Lower lobe of right lung (tissue), 2 donors: ENCODE data around the gene CLRN2. TPM values are rescaled to one million over a fixed set of nuclear protein-coding genes. Genes with fewer than 3 reads are reported as not detected.

ENCODE experiments used
- ATAC-seq, 2 donors: fragments of 200-7000 bp; cut with Tn5 transposase; one replicate each; pipeline ENCODE4 v1.9.1; 2020 to 2022; ENCODE audit warnings: mild to moderate bottlenecking in 2 of 2, moderate library complexity in 2 of 2
- DNase-seq: peaks from one replicate; pipeline ENCODE4 v3.0.0-alpha.2; 2020
- H3K27ac ChIP-seq: fragments of 200-600 bp; one replicate; pipeline ENCODE4 v1.8.0; 2022
- H3K27me3 ChIP-seq: fragments of 200-600 bp; one replicate; pipeline ENCODE4 v1.8.0; 2022; ENCODE audit warnings: low read depth
- H3K36me3 ChIP-seq: fragments of 200-600 bp; one replicate; pipeline ENCODE4 v1.8.0; 2022; ENCODE audit warnings: mild to moderate bottlenecking
- H3K4me1 ChIP-seq: fragments of 200-600 bp; one replicate; pipeline ENCODE4 v1.8.0; 2022
- H3K4me3 ChIP-seq: fragments of 200-600 bp; one replicate; pipeline ENCODE4 v1.8.0; 2022; ENCODE audit warnings: mild to moderate bottlenecking
- H3K9me3 ChIP-seq: fragments of 200-600 bp; one replicate; pipeline ENCODE4 v1.8.0; 2022
- intact Hi-C: fragments of 100-400 bp; cut with DNase I; formaldehyde crosslinking; loops from one replicate; pipeline ENCODE4 v1.11.0; 2022
- total RNA-seq: library from RNA; stranded (reverse); fragmentation: NEBNext Ultra II Directional; extraction: Animal tissue kit (Norgen Biotek cat#: 25700); gene quantifications from one replicate; pipeline ENCODE4 v1.2.1, GENCODE V29; 2021
- TF ChIP-seq, protein P1 (sequence below): fragments of 200-600 bp; IDR thresholded peaks from one replicate; pipeline ENCODE4 v1.8.0; 2022; ENCODE audit warnings: antibody characterized with exemption, mild to moderate bottlenecking
- donor health status: DM: no; HTN: yes; CAD: no; lungs with severe emphysema.

CLRN2 gene
- total RNA-seq, 1 donor from 2014 or later = not detected

- DNase-seq (no peak), ATAC-seq (no peak)
- intact Hi-C loops = no loop called here
- no peak overlapping the region for H3K4me3 ChIP-seq
- no peak overlapping the region for H3K27ac ChIP-seq
- TF ChIP-seq, protein P1, sequence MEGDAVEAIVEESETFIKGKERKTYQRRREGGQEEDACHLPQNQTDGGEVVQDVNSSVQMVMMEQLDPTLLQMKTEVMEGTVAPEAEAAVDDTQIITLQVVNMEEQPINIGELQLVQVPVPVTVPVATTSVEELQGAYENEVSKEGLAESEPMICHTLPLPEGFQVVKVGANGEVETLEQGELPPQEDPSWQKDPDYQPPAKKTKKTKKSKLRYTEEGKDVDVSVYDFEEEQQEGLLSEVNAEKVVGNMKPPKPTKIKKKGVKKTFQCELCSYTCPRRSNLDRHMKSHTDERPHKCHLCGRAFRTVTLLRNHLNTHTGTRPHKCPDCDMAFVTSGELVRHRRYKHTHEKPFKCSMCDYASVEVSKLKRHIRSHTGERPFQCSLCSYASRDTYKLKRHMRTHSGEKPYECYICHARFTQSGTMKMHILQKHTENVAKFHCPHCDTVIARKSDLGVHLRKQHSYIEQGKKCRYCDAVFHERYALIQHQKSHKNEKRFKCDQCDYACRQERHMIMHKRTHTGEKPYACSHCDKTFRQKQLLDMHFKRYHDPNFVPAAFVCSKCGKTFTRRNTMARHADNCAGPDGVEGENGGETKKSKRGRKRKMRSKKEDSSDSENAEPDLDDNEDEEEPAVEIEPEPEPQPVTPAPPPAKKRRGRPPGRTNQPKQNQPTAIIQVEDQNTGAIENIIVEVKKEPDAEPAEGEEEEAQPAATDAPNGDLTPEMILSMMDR = no peak
- no peaks in the 10 kb centered on the region for H3K9me3 ChIP-seq
- H3K27me3 ChIP-seq = no peaks in the 10 kb centered on the region
- no peaks in the 10 kb centered on the region for H3K4me1 ChIP-seq
- H3K36me3 ChIP-seq = peaks cover 91% of the 10 kb centered on the region
These were observed 10.9 kb upstream of the CLRN2 start for GRCh38 chr4:17504081-17504480.

DNA sequence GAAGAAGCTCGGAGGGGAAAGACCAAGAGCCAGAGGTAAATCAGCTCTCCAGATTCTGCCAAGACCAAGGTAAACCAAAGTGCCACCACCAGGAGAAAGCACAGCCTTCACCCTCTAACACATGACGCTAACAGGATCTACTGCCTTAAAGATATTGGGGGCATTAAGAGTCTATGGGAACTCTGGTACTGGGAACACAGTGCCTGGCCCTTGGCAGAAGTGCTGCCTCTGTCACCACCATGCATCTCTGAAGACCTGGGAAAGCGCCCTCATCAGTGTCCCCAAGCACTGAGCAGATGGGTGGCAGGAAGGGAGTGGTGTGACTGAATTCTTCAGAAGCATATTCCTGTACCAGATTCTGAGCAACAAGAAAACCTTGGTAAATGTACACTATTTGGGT lies 4.4 kb upstream of the CLRN2 start:
- H3K27me3 ChIP-seq = no peaks in the 10 kb centered on the region
- no peak overlapping the region for H3K27ac ChIP-seq
- peaks cover 34% of the 10 kb centered on the region for H3K36me3 ChIP-seq

GRCh38 chr4:17511051-17511450 lies 3.9 kb upstream of the CLRN2 start:
- peak overlapping the region; percentile 91 for H3K4me3 ChIP-seq

More for the DNA sequence above, 4.4 kb upstream of the CLRN2 start:
- no peak for DNase-seq
- Histone ChIP-seq H3K4me1 (peaks cover 31% of the 10 kb centered on the region), H3K4me3 (peak overlapping the region; percentile 91), H3K9me3 (no peaks in the 10 kb centered on the region)
- no peak for ATAC-seq
- TF ChIP-seq, protein P1 = no peak
- intact Hi-C loops = no loop called here

DNA sequence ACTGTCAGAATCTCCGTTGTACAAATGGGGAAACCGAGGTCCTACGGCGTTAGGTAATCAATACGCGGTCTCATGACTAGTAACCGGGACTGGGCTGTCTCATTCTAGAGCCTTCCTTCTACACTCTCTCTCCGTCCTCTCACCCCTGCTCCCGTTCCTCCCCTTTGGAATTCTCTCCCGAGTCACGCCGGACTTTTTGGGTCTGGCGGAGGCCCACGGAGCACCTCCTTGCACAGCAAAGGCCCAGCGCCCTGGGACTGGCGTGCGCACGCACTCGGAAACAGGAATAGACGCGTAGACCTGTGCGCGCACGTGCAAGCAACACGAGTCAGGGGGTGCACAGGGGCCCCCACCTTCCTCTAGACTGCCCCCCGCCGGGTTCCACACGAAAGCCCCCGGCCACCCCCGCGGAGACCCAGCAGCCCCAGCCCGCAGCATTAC lies 3.4 kb upstream of the CLRN2 start:
- H3K27me3 ChIP-seq = no peaks in the 10 kb centered on the region
- TF ChIP-seq, protein P1 = no peak
- H3K27ac ChIP-seq = peak overlapping the region; percentile 79
- H3K9me3 ChIP-seq = no peaks in the 10 kb centered on the region
- ATAC-seq (peak; percentile 76 to 82), DNase-seq (peak; percentile 82)
- H3K36me3 ChIP-seq = peaks cover 27% of the 10 kb centered on the region
- H3K4me3 ChIP-seq = peak overlapping the region; percentile 91
- peaks cover 31% of the 10 kb centered on the region for H3K4me1 ChIP-seq
- intact Hi-C loops = no loop called here

More at GRCh38 chr4:17511051-17511450, 3.9 kb upstream of the CLRN2 start:
- intact Hi-C loops = no loop called here
- H3K9me3 ChIP-seq = no peaks in the 10 kb centered on the region
- H3K36me3 ChIP-seq = peaks cover 30% of the 10 kb centered on the region
- peak overlapping the region; percentile 79 for H3K27ac ChIP-seq
- ATAC-seq (peak; percentile 36 to 52), DNase-seq (peak; percentile 53)
- TF ChIP-seq, protein P1 = no peak
- peaks cover 31% of the 10 kb centered on the region for H3K4me1 ChIP-seq
- H3K27me3 ChIP-seq = no peaks in the 10 kb centered on the region

DNA sequence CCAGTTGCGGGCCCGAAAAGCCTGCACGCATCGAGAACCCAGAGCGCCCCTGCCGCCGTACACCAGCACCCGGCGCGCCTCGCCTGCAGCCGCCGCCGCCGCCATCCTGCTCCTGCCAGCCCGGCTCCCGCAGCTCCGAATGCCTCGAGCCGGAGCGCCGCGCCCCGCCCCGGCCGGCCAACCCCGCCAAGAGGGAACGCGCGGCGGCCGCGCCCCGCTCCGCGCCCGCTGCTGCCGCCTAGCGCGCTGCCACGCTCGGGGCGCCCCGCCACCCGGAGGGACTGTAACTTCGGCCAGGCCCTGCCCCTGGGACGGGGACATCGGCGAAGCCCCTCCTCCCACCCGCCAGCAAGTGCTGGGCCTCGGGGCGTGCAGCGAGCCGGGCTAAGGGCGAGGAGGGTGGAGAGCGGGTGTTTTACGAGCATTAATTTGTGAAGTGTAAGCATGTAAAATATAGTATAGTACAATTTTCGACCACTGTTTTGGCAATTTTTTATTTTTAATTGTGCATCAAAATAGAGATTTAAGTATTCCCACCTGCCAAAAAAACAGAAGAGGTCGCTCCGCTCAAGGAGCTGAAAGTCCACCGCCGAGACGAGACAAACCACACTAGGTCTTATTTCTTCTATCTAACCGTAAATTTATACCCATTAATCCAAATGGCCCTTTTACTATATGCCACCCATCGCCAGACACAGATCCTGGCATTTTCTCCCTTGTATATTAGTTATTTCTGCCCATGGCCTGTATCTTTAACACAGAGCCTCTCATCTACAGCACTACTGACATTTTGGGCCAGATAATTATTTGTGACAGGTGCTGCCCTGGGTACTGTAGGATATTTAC lies 2.8 kb upstream of the CLRN2 start, which contains the start of gene QDPR:
Gene QDPR (minus strand): TSS at position 141 of the 846 bp plus-strand sequence. CDS start 36 bp downstream, at position 105.
- H3K36me3 ChIP-seq = peaks cover 22% of the 10 kb centered on the region
- TF ChIP-seq, protein P1 = peak; percentile 36
- intact Hi-C loops = no loop called here
- H3K27me3 ChIP-seq = no peaks in the 10 kb centered on the region
- ATAC-seq = peak; percentile 96 to 97
- peak within 1 kb of the TSS; percentile 79 for H3K27ac ChIP-seq
- peaks cover 31% of the 10 kb centered on the region for H3K4me1 ChIP-seq
- H3K9me3 ChIP-seq = no peaks in the 10 kb centered on the region
- peak; percentile 90 for DNase-seq
- peak within 1 kb of the TSS; percentile 91 for H3K4me3 ChIP-seq
